ENCODE results near the gene SOCS1.

The SOCS1 gene

GRCh38 chr16:11208916-11209665, 46.9 kb downstream of the SOCS1 start:
- DNase-seq (ENCODE audit: extremely low spot score) = no peak
- CTCF ChIA-PET = interaction anchor here (0.6 kb wide), 1 partner anchor 14 kb away, joined by 3 read pairs; no protein-coding TSS in a partner anchor
- POLR2A ChIA-PET = no interaction called here
- TF ChIP-seq SP1 (IDR thresholded peaks at IDR 0.05) (no peak), FOXM1 (IDR thresholded peaks at IDR 0.05; ENCODE audit: borderline replicate concordance) (no peak), ZNF384 (IDR thresholded peaks at IDR 0.05) (no peak), HDGF (IDR thresholded peaks at IDR 0.05; ENCODE audit: borderline replicate concordance) (no peak), LEF1 (IDR thresholded peaks at IDR 0.05; ENCODE audit: borderline replicate concordance) (no peak), ELF4 (IDR thresholded peaks at IDR 0.05) (no peak), PKNOX1 (IDR thresholded peaks at IDR 0.05) (no peak), SUZ12 (IDR thresholded peaks at IDR 0.05) (no peak), FOXA1 (IDR thresholded peaks at IDR 0.05) (no peak), L3MBTL2 (conservative IDR thresholded peaks at IDR 0.05) (no peak), TARDBP (IDR thresholded peaks at IDR 0.05) (no peak), BHLHE40 (IDR thresholded peaks at IDR 0.05; ENCODE audit: borderline replicate concordance) (no peak)

GRCh38 chr16:11207646-11208045, 48.4 kb downstream of the SOCS1 start:
- CTCF ChIA-PET = no interaction called here
- POLR2A ChIA-PET = no interaction called here
- no peak for TF ChIP-seq FOXA1 (IDR thresholded peaks at IDR 0.05)
- no peak for TF ChIP-seq ZNF384 (IDR thresholded peaks at IDR 0.05)
- TF ChIP-seq HDGF (IDR thresholded peaks at IDR 0.05; ENCODE audit: borderline replicate concordance) = no peak
- no peak for TF ChIP-seq CTBP1 (IDR thresholded peaks at IDR 0.05; ENCODE audit: borderline replicate concordance)
- no peak for TF ChIP-seq BHLHE40 (IDR thresholded peaks at IDR 0.05; ENCODE audit: borderline replicate concordance)
- TF ChIP-seq FOXK2 (IDR thresholded peaks at IDR 0.05) = no peak
- no peak for TF ChIP-seq PKNOX1 (IDR thresholded peaks at IDR 0.05)
- no peak for TF ChIP-seq SUZ12 (IDR thresholded peaks at IDR 0.05)
- TF ChIP-seq SP1 (IDR thresholded peaks at IDR 0.05) = no peak
- TF ChIP-seq ELF4 (IDR thresholded peaks at IDR 0.05) = no peak
- no peak for TF ChIP-seq LEF1 (IDR thresholded peaks at IDR 0.05; ENCODE audit: borderline replicate concordance)
- TF ChIP-seq FOXM1 (IDR thresholded peaks at IDR 0.05; ENCODE audit: borderline replicate concordance) = no peak
- TF ChIP-seq TARDBP (IDR thresholded peaks at IDR 0.05) = no peak
- no peak for TF ChIP-seq NFRKB (IDR thresholded peaks at IDR 0.05)
- TF ChIP-seq L3MBTL2 (conservative IDR thresholded peaks at IDR 0.05) = no peak
- TF ChIP-seq ARNT (IDR thresholded peaks at IDR 0.05) = no peak
- no peak for DNase-seq (ENCODE audit: extremely low spot score)

- TF ChIP-seq NFRKB (IDR thresholded peaks at IDR 0.05) (no peak), ZNF384 (IDR thresholded peaks at IDR 0.05) (no peak), FOXM1 (IDR thresholded peaks at IDR 0.05; ENCODE audit: borderline replicate concordance) (no peak), HDGF (IDR thresholded peaks at IDR 0.05; ENCODE audit: borderline replicate concordance) (no peak), LEF1 (IDR thresholded peaks at IDR 0.05; ENCODE audit: borderline replicate concordance) (no peak), PKNOX1 (IDR thresholded peaks at IDR 0.05) (no peak), CTBP1 (IDR thresholded peaks at IDR 0.05; ENCODE audit: borderline replicate concordance) (no peak), FOXA1 (IDR thresholded peaks at IDR 0.05) (no peak), FOXK2 (IDR thresholded peaks at IDR 0.05) (no peak), ARNT (IDR thresholded peaks at IDR 0.05) (no peak), ELF4 (IDR thresholded peaks at IDR 0.05) (no peak), TARDBP (IDR thresholded peaks at IDR 0.05) (no peak), SP1 (IDR thresholded peaks at IDR 0.05) (no peak)
- POLR2A ChIA-PET = interaction anchor here (0.6 kb wide), 1 partner anchor 38 kb away, joined by 3 read pairs; no protein-coding TSS in a partner anchor
- CTCF ChIA-PET = no interaction called here
- no peak for DNase-seq (ENCODE audit: extremely low spot score)
Measured at GRCh38 chr16:11205754-11206581, 50.0 kb downstream of the SOCS1 start.

- DNase-seq (ENCODE audit: extremely low spot score) = no peak
- ChIA-PET CTCF (no interaction called here), POLR2A (interaction anchor here (0.6 kb wide), 1 partner anchor 38 kb away, joined by 3 read pairs; no protein-coding TSS in a partner anchor)
- TF ChIP-seq SP1 (IDR thresholded peaks at IDR 0.05) (no peak), CTBP1 (IDR thresholded peaks at IDR 0.05; ENCODE audit: borderline replicate concordance) (no peak), NFRKB (IDR thresholded peaks at IDR 0.05) (no peak)
Measured at GRCh38 chr16:11205065-11205699, 50.8 kb downstream of the SOCS1 start.

GRCh38 chr16:11204513-11205047, 51.4 kb downstream of the SOCS1 start:
- ChIA-PET POLR2A (no interaction called here), CTCF (no interaction called here)
- DNase-seq (ENCODE audit: extremely low spot score) = no peak
- no peak for TF ChIP-seq SP1 (IDR thresholded peaks at IDR 0.05)
- TF ChIP-seq L3MBTL2 (conservative IDR thresholded peaks at IDR 0.05) = no peak
- no peak for TF ChIP-seq CTBP1 (IDR thresholded peaks at IDR 0.05; ENCODE audit: borderline replicate concordance)
- no peak for TF ChIP-seq LEF1 (IDR thresholded peaks at IDR 0.05; ENCODE audit: borderline replicate concordance)
- TF ChIP-seq ELF4 (IDR thresholded peaks at IDR 0.05) = no peak
- TF ChIP-seq ARNT (IDR thresholded peaks at IDR 0.05) = no peak
- TF ChIP-seq NFRKB (IDR thresholded peaks at IDR 0.05) = no peak

All from HEK293T (cell line).